Endothelial cell of umbilical vein (primary cell): Measurements from ENCODE around the gene DNAJC27. TPM values are rescaled to one million over a fixed set of nuclear protein-coding genes. Genes with fewer than 3 reads are reported as not detected.

Experiments used
- BruUV-seq: library from RNA; stranded (reverse); fragments of 400-500 nt; replicated peaks from 2 replicates; lab custom pipeline; 2021; lab: Mats Ljungman, UMichigan
- CTCF ChIA-PET: fragments of 300-600, 350-600 bp; sonication (Branson Sonifier 250); formaldehyde crosslinking; loops from one replicate; lab custom pipeline; 2021; ENCODE audit warnings: antibody characterized with exemption, inconsistent platforms; lab: Charles Lee
- POLR2A ChIA-PET: fragments of 300-600, 350-600 bp; sonication (Branson Sonifier 250); formaldehyde crosslinking; loops from one replicate; lab custom pipeline; 2021; ENCODE audit warnings: antibody characterized with exemption, inconsistent platforms; lab: Charles Lee
- DNase-seq: peaks from one replicate; pipeline ENCODE4 v3.0.0-alpha.2; 2011; ENCODE audit warnings: low read depth, low spot score
- FAIRE-seq: peaks from 2 replicates; lab custom pipeline; 2011; peaks lifted over from hg19 to GRCh38; lab: Jason Lieb, UNC
- H2AFZ ChIP-seq: 2 replicates; pipeline ENCODE4 v1.6.0; 2012; ENCODE audit warnings: low read depth, low read length, control low read depth, inconsistent platforms
- H3K27ac ChIP-seq: 2 replicates; pipeline ENCODE4 v1.5.1; 2011; ENCODE audit warnings: low read depth, mild to moderate bottlenecking, control low read depth, low read length, moderate library complexity; ENCODE audit not compliant: insufficient read depth
- H3K27me3 ChIP-seq, 2 experiments: 2 replicates each; pipeline versions ENCODE4 v1.6.0 to v1.6.1; 2011; ENCODE audit warnings: low read length in 2 of 2, mixed read lengths in 1 of 2; ENCODE audit not compliant: control insufficient read depth in 2 of 2, insufficient read depth in 2 of 2
- H3K36me3 ChIP-seq, 2 experiments: 2 replicates in 1 of 2; 3 replicates in 1 of 2; pipeline ENCODE4 v1.5.1; 2011; ENCODE audit warnings: low read length in 2 of 2, mild to moderate bottlenecking in 1 of 2, moderate library complexity in 1 of 2; ENCODE audit not compliant: control insufficient read depth in 2 of 2, insufficient read depth in 2 of 2; ENCODE audit errors: extremely low read depth in 1 of 2
- H3K4me1 ChIP-seq: 3 replicates; pipeline ENCODE4 v1.5.1; 2011; ENCODE audit warnings: mild to moderate bottlenecking, low read length; ENCODE audit not compliant: control insufficient read depth, insufficient read depth; ENCODE audit errors: extremely low read depth
- H3K4me2 ChIP-seq: 2 replicates; pipeline ENCODE4 v1.6.1; 2011; ENCODE audit warnings: low read length, control low read depth, mixed read lengths; ENCODE audit not compliant: insufficient read depth
- H3K4me3 ChIP-seq, 3 experiments: fragments of 200-600 bp in 1 of 3; sonication (generic), shearing (Covaris generic) in 1 of 3; replicated peaks in 1 of 3; 2 replicates each; pipeline ENCODE4 v1.5.1; 2011 to 2016; ENCODE audit warnings: control low read depth in 3 of 3, low read length in 3 of 3, mild to moderate bottlenecking in 2 of 3, inconsistent platforms in 1 of 3, low read depth in 1 of 3, moderate library complexity in 1 of 3; ENCODE audit not compliant: insufficient read depth in 1 of 3
- H3K79me2 ChIP-seq: 2 replicates; pipeline ENCODE4 v1.6.0; 2012; ENCODE audit warnings: low read length, inconsistent platforms; ENCODE audit not compliant: control insufficient read depth, insufficient read depth
- H3K9ac ChIP-seq: replicated peaks from 2 replicates; pipeline ENCODE3; 2011; ENCODE audit warnings: low read length, control low read depth; ENCODE audit not compliant: insufficient read depth; ENCODE audit errors: extremely low read depth
- H3K9me1 ChIP-seq: replicated peaks from 3 replicates; pipeline ENCODE4 v1.6.0; 2011; ENCODE audit warnings: mild to moderate bottlenecking, low read length; ENCODE audit not compliant: control insufficient read depth, insufficient read depth; ENCODE audit errors: extremely low read depth
- H3K9me3 ChIP-seq: replicated peaks from 2 replicates; pipeline ENCODE4 v1.5.1; 2012; ENCODE audit warnings: low read length, inconsistent platforms; ENCODE audit not compliant: control insufficient read depth, insufficient read depth
- H4K20me1 ChIP-seq: replicated peaks from 2 replicates; pipeline ENCODE3; 2011; ENCODE audit warnings: mild to moderate bottlenecking, low read length; ENCODE audit not compliant: control insufficient read depth, insufficient read depth; ENCODE audit errors: extremely low read depth
- EZH2 ChIP-seq: IDR thresholded peaks from 2 replicates; pipeline ENCODE4 v1.6.1; 2012; ENCODE audit warnings: borderline replicate concordance, low read depth, mild to moderate bottlenecking, moderate library complexity, low read length, inconsistent platforms; ENCODE audit not compliant: severe bottlenecking
- GATA2 ChIP-seq: IDR thresholded peaks from 2 replicates; pipeline ENCODE4 v1.7.0; 2011; ENCODE audit warnings: low read depth, mild to moderate bottlenecking, moderate library complexity, mixed read lengths, low read length; ENCODE audit not compliant: insufficient read length, insufficient read depth
- JUN ChIP-seq: IDR thresholded peaks from 2 replicates; pipeline ENCODE4 v1.6.1; 2011; ENCODE audit warnings: borderline replicate concordance, low read depth; ENCODE audit not compliant: insufficient read length, insufficient read depth
- MYC ChIP-seq: IDR thresholded peaks from one replicate; pipeline ENCODE4 v1.6.1; 2011; ENCODE audit warnings: mild to moderate bottlenecking, low read depth, low read length
- POLR2A ChIP-seq: IDR thresholded peaks from 2 replicates; pipeline ENCODE4 v1.6.1; 2012; ENCODE audit warnings: low read depth, mild to moderate bottlenecking, control low read depth, low read length
- POLR2AphosphoS5 ChIP-seq: IDR thresholded peaks from 2 replicates; pipeline ENCODE4 v1.6.1; 2012; ENCODE audit warnings: low read depth, mild to moderate bottlenecking, control low read depth, low read length, moderate library complexity; ENCODE audit not compliant: insufficient read depth
- dilution Hi-C: fragments of 300-500 bp; cut with MboI; formaldehyde crosslinking; loops from one replicate; pipeline ENCODE4 v1.15.0; 2019; ENCODE audit warnings: low sequenced_read_pairs; ENCODE audit not compliant: extremely low pct_ligation_motif_present
- intact Hi-C: fragments of 100-400 bp; cut with micrococcal nuclease; formaldehyde crosslinking; loops from one replicate; pipeline ENCODE4 v1.10.0; 2022
- polyA plus RNA-seq, 4 experiments: library from polyadenylated mRNA; depleted of rRNA in 3 of 4; stranded (reverse) in 3 of 4; unstranded in 1 of 4; fragments of >200 nt; gene quantifications; 2 replicates each; pipeline versions ENCODE4 v1.2.1 to v1.2.3, GENCODE V29; 2011 to 2012; ENCODE audit warnings: missing spikeins in 1 of 4
- total RNA-seq: library from RNA; stranded (reverse); gene quantifications from 2 replicates; pipeline ENCODE4 v1.2.3, GENCODE V29; 2021
- TF ChIP-seq, protein P1 (sequence below): IDR thresholded peaks from 2 replicates; pipeline ENCODE4 v1.6.1; 2011; ENCODE audit not compliant: insufficient read depth, insufficient read length
- TF ChIP-seq, protein P2 (sequence below), 2 donors: IDR thresholded peaks; 1 replicate in 1 of 2; 2 replicates in 1 of 2; pipeline ENCODE4 v1.5.1; 2011; ENCODE audit warnings: low read length in 2 of 2, mild to moderate bottlenecking in 2 of 2, moderate library complexity in 2 of 2, control low read depth in 1 of 2, inconsistent platforms in 1 of 2, low read depth in 1 of 2; ENCODE audit not compliant: insufficient read depth in 1 of 2; ENCODE audit errors: extremely low read depth in 1 of 2

Gene DNAJC27
- total and polyA plus RNA-seq, 2 donors (not counting 3 experiments of a cell fraction or from before 2014, with no cell fraction given) = 1.3 to 3.2 TPM

DNA sequence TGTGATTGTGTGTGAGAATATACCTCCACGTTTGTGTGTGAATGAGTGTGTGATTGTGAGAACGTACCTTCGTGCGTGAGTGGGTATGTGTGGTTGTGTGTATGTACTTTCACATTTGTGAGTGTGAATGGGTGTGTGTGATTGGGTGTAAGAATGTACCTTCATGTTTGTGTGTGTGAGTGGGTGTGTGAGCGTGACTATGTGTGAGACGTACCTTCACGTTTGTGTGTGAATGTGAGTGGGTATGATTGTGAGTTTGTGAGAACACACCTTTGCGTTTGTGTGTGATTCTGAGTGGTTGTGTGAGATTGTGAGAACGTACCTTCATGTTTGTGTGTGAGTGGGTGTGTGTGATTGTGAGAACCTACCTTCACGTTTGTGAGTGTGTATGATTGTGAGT is 45.9 kb downstream of the DNAJC27 start:
- Histone ChIP-seq H3K27ac (no peak overlapping the region), H3K9me1 (no peaks in the 10 kb centered on the region), H3K9me3 (no peaks in the 10 kb centered on the region), H3K27me3 (no peaks in the 10 kb centered on the region), H3K9ac (no peak overlapping the region), H3K4me3 (no peak overlapping the region), H2AFZ (no peak overlapping the region), H3K36me3 (no peaks in the 10 kb centered on the region), H3K4me2 (no peak overlapping the region), H4K20me1 (no peaks in the 10 kb centered on the region), H3K79me2 (no peaks in the 10 kb centered on the region), H3K4me1 (peaks cover 3% of the 10 kb centered on the region)
- FAIRE-seq (no peak), DNase-seq (no peak)
- intact Hi-C loops = no loop called here
- dilution Hi-C loops = no loop called here
- POLR2A ChIA-PET = no interaction called here
- CTCF ChIA-PET = no interaction called here
- TF ChIP-seq JUN = no peak
- no peak for TF ChIP-seq POLR2AphosphoS5
- no TSS peak for BruUV-seq

DNA sequence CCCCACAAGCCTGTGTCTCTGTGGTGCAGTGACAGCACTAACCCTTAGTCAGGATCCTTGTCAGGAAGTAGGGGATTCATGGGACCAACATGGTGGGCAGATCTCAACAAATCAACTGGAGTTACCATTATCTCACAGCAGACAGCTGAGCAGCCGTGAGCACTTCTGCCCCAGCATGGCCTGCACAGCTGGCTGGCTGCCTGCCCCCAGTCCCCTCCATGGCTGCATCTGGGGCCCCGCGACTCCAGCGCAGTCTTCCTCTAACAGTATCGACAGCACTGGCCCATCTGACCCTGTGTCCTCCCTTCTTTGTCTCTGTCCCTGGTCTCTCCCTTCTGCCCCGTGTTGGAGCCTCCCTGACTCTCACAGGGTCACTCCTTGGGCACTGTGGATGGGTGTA is 47.0 kb downstream of the DNAJC27 start:
- Histone ChIP-seq H3K27me3 (no peaks in the 10 kb centered on the region), H3K4me2 (no peak overlapping the region), H3K36me3 (no peaks in the 10 kb centered on the region), H3K9ac (no peak overlapping the region), H3K9me3 (no peaks in the 10 kb centered on the region), H3K27ac (no peak overlapping the region), H2AFZ (no peak overlapping the region), H4K20me1 (no peaks in the 10 kb centered on the region), H3K4me3 (no peak overlapping the region), H3K79me2 (no peaks in the 10 kb centered on the region), H3K9me1 (no peaks in the 10 kb centered on the region), H3K4me1 (peaks cover 7% of the 10 kb centered on the region)
- ChIA-PET POLR2A (no interaction called here), CTCF (interaction anchor here (1.1 kb wide), 1 partner anchor 51 kb away, joined by 4 read pairs; no protein-coding TSS in a partner anchor)
- no peak for DNase-seq
- intact Hi-C loops = no loop called here
- no peak for TF ChIP-seq MYC
- TF ChIP-seq POLR2AphosphoS5 = no peak
- TF ChIP-seq, protein P1, sequence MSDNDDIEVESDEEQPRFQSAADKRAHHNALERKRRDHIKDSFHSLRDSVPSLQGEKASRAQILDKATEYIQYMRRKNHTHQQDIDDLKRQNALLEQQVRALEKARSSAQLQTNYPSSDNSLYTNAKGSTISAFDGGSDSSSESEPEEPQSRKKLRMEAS = no peak
- TF ChIP-seq EZH2 = no peak
- no peak for TF ChIP-seq POLR2A
- no peak for TF ChIP-seq JUN
- TF ChIP-seq, protein P2, sequence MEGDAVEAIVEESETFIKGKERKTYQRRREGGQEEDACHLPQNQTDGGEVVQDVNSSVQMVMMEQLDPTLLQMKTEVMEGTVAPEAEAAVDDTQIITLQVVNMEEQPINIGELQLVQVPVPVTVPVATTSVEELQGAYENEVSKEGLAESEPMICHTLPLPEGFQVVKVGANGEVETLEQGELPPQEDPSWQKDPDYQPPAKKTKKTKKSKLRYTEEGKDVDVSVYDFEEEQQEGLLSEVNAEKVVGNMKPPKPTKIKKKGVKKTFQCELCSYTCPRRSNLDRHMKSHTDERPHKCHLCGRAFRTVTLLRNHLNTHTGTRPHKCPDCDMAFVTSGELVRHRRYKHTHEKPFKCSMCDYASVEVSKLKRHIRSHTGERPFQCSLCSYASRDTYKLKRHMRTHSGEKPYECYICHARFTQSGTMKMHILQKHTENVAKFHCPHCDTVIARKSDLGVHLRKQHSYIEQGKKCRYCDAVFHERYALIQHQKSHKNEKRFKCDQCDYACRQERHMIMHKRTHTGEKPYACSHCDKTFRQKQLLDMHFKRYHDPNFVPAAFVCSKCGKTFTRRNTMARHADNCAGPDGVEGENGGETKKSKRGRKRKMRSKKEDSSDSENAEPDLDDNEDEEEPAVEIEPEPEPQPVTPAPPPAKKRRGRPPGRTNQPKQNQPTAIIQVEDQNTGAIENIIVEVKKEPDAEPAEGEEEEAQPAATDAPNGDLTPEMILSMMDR (IDR thresholded peaks at IDR 0.05; ENCODE audit: extremely low read depth in 1 of 2, insufficient read depth in 1 of 2, low read depth in 1 of 2, low read length in 2 of 2) = no peak
- TF ChIP-seq GATA2 = no peak
- BruUV-seq = no TSS peak
- FAIRE-seq = no peak
- dilution Hi-C loops = no loop called here
